Fibroblast of skin of back (primary cell): ENCODE measurements around the gene EIF3CL. TPM values are rescaled to one million over a fixed set of nuclear protein-coding genes. Genes with fewer than 3 reads are reported as not detected.
"Not testable (repeated sequence)": the region's sequence is repeated elsewhere in the genome, so short reads cannot be mapped to it uniquely, and the experiment has no call there.

Experiments used
- DNase-seq: peaks from one replicate; pipeline ENCODE4 v3.0.0-alpha.2; 2013
- polyA plus RNA-seq, 2 experiments: library from polyadenylated mRNA; unstranded; fragments of 120-200 nt; gene quantifications; one replicate each; pipeline ENCODE4 v1.2.1, GENCODE V29; 2013; ENCODE audit not compliant: insufficient read length in 2 of 2

Gene EIF3CL, protein sequence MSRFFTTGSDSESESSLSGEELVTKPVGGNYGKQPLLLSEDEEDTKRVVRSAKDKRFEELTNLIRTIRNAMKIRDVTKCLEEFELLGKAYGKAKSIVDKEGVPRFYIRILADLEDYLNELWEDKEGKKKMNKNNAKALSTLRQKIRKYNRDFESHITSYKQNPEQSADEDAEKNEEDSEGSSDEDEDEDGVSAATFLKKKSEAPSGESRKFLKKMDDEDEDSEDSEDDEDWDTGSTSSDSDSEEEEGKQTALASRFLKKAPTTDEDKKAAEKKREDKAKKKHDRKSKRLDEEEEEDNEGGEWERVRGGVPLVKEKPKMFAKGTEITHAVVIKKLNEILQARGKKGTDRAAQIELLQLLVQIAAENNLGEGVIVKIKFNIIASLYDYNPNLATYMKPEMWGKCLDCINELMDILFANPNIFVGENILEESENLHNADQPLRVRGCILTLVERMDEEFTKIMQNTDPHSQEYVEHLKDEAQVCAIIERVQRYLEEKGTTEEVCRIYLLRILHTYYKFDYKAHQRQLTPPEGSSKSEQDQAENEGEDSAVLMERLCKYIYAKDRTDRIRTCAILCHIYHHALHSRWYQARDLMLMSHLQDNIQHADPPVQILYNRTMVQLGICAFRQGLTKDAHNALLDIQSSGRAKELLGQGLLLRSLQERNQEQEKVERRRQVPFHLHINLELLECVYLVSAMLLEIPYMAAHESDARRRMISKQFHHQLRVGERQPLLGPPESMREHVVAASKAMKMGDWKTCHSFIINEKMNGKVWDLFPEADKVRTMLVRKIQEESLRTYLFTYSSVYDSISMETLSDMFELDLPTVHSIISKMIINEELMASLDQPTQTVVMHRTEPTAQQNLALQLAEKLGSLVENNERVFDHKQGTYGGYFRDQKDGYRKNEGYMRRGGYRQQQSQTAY
- polyA plus RNA-seq (2013, experiment 1 of 2; ENCODE audit: insufficient read length) = 81.7 TPM
- polyA plus RNA-seq (2013, experiment 2 of 2; ENCODE audit: insufficient read length) = 54.6 TPM

DNA sequence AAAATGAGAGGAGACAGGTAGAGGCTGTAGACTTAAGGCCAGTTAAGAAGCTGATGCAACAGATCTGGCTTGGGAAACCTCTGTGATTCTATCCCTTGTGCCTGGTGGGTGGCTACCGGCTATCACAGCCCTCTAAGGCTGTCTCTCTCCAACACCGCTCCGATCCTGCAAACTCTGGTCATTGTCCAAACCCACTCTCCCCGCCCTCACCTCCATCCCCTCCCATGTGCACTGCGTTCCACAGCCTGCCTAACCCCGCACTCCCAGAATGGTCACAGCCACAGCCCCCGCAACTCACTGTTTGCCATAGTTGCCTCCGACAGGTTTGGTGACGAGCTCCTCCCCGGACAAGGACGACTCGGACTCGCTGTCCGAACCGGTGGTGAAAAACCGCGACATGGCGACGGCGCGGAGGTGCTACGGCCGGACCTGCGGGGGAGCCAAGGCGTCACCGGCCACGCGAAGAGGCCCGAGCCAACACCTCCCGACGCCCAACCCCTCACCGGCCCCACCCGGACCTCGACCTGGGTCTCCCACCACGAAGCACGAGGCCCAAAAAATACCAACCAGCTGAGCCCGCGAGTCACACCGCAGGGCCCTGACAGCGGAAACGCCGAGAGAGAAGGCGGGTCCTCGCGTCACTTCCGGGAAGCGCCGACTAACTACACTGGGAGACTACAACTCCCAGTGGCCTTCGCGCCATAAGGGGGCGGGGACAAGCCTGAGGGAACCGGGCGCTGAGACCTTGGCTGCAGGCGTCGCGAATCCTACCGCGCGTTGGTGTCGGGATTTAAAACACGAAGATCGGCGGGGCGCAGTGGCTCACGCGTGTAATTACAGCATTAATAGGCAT is at the start of gene EIF3CL:
TSS of gene EIF3CL (minus strand) at position 622 of the 853 bp plus-strand sequence. CDS start at position 399, 223 bp downstream.
- DNase-seq = not testable (repeated sequence)

DNA sequence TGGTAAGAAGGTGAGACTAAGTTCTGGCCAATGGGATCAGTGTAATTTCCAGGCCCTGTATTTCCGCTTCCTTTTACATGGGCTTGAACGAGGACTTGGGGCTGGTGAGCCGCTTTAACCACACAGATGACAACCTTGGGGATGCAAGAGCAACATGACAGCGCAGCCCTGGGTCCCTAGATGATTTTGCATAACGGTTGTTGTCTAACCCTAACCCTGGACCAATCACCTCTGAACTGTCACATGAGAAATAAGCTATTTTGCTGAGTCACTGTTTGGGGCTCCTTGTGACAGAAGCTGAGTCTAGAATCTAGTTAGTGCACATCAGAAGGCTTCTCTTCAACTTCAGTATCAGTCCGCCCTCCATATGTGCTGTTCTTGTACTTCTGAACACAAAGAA is 43.4 kb upstream of the EIF3CL start:
- DNase-seq = not testable (repeated sequence)

- DNase-seq = not testable (repeated sequence)
Measured at GRCh38 chr16:28446388-28446787, 42.7 kb upstream of the EIF3CL start.

DNA sequence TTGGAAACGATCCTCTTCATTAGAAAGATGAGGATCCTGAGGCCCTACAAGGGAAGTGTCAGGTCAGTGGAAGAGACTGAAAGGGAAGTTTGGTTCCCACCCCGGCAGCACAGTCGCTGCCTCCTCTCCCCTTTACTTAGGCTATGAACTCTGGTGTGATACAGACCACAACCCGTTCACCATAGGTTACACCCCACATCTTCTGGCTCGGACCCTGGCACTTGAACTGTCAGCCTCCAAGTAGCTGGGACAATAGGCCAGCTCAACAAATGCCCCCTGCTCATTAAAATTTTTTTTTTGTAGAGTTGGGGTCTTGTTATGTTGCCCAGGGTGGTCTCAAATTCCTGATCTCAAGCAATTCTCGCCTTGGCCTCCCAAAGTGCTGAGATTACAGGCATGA is 40.3 kb upstream of the EIF3CL start:
- DNase-seq = not testable (repeated sequence)

GRCh38 chr16:28438899-28439298 is 35.3 kb upstream of the EIF3CL start:
- DNase-seq = not testable (repeated sequence)

DNA sequence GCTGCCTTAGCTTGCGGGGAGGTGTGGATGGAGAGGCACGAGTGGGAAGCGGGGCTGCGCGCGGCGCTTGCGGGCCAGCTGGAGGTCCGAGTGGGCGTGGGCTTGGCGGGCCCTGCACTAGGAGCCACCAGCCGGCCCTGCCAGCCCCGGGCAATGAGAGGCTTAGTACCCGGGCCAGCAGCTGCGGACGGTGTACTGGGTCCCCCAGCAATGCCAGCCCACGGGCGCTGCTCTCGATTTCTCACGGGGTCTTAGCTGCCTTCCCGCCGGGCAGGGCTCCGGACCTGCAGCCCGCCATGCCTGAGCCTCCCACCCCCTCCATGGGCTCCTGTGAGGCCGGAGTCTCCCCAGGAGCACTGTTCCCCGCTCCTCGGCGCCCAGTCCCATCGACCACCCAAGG is 31.7 kb upstream of the EIF3CL start:
- DNase-seq = not testable (repeated sequence)

DNA sequence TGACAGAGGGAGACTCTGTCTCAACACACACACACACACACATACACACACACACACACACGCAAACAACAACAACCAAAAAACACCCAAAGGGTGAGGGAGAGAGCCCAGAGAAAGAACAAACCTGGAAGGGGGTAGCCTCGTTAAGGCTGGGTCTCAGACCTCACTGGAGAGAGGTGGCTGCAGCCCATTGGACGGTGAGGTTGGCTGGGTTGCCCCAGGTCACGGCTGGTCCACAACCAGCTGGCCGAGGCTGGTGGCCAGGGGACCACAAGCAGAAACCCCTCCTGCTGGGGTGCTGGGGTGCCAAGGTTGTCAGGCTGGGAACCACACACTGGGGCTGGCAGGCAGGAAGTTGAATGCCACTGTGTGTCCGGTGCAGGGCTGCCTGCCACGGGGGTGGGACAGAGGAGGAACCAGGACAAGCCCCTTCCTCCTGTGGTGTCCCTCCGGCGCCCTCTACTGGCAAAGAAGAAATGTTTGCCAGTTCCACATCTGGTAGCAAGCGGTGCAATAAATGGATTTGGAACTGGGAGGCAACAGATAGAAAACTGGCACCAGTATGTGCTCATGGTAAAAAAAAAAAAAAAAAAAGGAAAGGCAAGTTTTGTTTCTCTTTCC is 22.5 kb upstream of the EIF3CL start:
- not testable (repeated sequence) for DNase-seq

GRCh38 chr16:28421071-28421750 is 17.6 kb upstream of the EIF3CL start:
- not testable (repeated sequence) for DNase-seq

- not testable (repeated sequence) for DNase-seq
Measured at GRCh38 chr16:28417033-28417432, 13.4 kb upstream of the EIF3CL start.

GRCh38 chr16:28414530-28414929 is 10.9 kb upstream of the EIF3CL start:
- DNase-seq = not testable (repeated sequence)

GRCh38 chr16:28413585-28413984 is 9.9 kb upstream of the EIF3CL start:
- not testable (repeated sequence) for DNase-seq

- not testable (repeated sequence) for DNase-seq
Measured at GRCh38 chr16:28392054-28392453, 11.6 kb downstream of the EIF3CL start.

DNA sequence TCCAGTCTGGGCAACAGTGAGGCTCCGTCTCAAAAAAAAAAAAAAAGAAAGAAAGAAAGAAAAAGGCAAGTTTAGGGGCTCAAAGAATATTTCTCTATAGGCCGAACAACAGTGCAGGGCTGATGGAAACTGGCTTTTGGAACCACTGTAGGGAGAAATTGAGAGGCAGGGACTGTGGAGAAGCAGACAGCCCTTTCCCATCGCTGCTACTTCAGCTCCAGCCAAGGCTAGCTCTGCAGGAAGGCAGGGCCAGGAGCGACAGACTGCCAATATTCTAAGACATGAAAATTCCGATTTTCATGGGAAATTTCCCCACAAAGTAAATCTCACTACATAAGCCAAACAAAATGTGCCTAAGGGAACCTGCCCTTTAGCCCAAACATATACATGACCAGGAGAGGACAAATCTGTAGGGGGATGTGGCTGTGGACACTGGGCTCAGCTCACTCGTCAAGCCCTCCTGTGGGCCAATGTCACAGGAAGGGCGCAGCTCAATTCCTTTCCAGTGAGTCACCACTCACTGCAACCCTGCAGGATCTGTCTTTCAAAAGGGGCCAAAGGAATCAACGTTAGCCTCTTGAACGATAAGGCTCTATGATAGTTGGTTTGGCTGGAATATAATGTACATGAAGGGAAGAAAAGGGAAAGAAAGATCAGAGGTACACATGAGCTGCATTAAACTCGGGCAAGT is 21.3 kb downstream of the EIF3CL start:
- DNase-seq = not testable (repeated sequence)

DNA sequence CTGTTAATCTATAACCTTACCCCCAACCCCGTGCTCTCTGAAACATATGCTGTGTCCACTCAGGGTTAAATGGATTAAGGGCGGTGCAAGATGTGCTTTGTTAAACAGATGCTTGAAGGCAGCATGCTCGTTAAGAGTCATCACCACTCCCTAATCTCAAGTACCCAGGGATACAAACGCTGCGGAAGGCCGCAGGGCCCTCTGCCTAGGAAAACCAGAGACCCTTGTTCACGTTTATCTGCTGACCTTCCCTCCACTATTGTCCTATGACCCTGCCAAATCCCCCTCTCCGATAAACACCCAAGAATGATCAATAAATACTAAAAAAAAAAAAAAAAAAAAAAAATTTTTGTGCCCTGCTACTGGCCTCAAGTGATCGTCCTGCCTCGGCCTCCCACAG is 25.8 kb downstream of the EIF3CL start:
- not testable (repeated sequence) for DNase-seq

DNA sequence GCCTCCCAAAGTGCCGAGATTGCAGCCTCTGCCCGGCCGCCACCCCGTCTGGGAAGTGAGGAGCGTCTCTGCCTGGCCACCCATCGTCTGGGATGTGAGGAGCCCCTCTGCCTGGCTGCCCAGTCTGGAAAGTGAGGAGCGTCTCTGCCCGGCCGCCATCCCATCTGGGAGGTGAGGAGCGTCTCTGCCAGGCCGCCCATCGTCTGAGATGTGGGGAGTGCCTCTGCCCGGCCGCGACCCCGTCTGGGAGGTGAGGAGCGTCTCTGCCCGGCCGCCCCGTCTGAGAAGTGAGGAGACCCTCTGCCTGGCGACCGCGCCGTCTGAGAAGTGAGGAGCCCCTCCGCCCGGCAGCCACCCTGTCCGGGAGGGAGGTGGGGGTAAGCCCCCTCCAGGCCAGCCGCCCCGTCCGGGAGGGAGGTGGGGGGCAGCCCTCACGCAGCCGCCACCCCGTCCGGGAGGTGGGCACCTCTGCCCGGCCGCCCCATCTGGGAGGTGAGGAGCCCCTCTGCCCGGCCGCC is 26.5 kb downstream of the EIF3CL start:
- not testable (repeated sequence) for DNase-seq

- DNase-seq = not testable (repeated sequence)
Measured at GRCh38 chr16:28375115-28375514, 28.5 kb downstream of the EIF3CL start.

- not testable (repeated sequence) for DNase-seq
Measured at GRCh38 chr16:28374281-28374680, 29.4 kb downstream of the EIF3CL start.

DNA sequence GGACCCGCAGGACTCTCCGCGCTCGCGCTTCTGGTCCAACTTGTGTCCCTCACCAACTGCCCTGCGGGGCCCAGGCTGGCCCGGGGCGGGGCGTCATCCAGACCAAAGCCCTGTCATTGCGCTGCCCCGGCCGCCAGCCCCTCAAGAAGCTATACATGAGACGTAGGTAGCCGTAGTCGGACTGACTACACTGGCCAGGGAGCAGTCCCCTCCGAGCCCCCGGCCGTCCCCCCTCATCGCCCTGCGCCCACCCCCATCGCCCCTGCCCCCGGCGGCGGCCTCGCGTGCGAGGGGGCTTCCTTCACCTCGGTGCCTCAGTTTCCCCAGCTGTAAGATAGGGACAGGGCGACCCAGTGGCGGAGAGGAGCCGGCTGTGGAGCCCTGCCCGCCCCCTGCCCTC is 35.7 kb downstream of the EIF3CL start:
- not testable (repeated sequence) for DNase-seq

DNA sequence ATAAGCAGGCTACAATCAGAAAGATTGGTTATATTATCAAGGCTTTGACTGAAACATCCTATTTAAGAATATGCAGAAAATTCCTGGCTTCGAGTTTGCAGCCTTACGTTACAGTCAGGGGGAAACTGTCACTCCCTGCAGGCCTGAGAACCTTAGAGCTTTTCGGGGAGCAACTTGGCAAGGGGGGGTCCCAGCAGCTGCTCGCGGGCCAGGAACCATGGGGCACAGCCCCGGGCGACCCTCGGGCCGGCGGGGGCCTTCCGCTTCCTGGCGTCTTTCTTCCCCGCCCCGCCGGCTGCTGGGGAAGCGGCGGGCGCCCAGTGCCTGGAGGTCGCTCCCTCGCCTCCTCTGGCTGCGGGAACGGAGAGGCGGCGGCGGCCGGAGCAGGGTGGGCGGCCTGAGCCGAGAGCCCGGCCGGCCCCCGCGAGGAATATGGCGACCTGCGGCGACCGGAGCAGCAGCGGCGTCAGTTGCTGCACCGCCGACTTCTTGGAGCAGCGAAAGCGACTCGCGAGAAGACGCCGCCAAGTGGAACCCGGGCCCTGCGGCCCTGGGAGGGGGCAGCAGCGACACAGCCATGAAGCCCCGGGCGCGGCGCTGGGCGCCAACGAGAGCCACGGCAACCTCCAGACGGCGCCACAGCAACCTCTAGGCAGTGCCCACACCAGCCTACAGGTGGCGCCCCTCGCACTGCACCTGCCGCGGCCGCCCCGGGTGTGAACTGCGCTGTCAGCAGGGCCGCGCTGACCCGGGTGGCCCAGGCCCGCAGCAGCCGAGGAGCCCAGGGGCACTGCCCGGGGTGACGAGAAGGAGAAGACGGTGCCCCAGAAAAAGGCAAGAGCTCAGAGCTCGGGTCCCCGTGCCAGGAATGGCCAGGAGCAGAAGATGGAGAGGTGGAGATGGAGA is 39.1 kb downstream of the EIF3CL start:
- DNase-seq = not testable (repeated sequence)
